Myocyte (in vitro differentiated cells): ENCODE results near the gene HTR3B. TPM values are rescaled to one million over a fixed set of nuclear protein-coding genes. Genes with fewer than 3 reads are reported as not detected.
"Not testable (repeated sequence)": the region's sequence is repeated elsewhere in the genome, so short reads cannot be mapped to it uniquely, and the experiment has no call there.

Experiments used
- DNase-seq: peaks from one replicate; pipeline ENCODE4 v3.0.0-alpha.2; 2012; ENCODE audit warnings: low read depth
- total RNA-seq: library from RNA; depleted of rRNA; stranded (reverse); fragments of >200 nt; gene quantifications from 2 replicates; pipeline ENCODE4 v1.2.3, GENCODE V29; 2014

Gene HTR3B
- total RNA-seq, 1 donor from 2014 or later: not detected

- DNase-seq: peak; percentile 31
Observed at GRCh38 chr11:113884361-113884836, 20.2 kb upstream of the HTR3B start.

GRCh38 chr11:113885897-113886296, 18.7 kb upstream of the HTR3B start:
- no peak for DNase-seq

- DNase-seq: no peak
Observed at GRCh38 chr11:113888848-113889247, 15.7 kb upstream of the HTR3B start.

- DNase-seq: peak; percentile 64
Observed at GRCh38 chr11:113894421-113894996, 10.1 kb upstream of the HTR3B start.

- peak; percentile 32 for DNase-seq
Observed at GRCh38 chr11:113895367-113896155, 9.0 kb upstream of the HTR3B start.

- peak; percentile 44 for DNase-seq
Observed at GRCh38 chr11:113896156-113896879, 8.3 kb upstream of the HTR3B start.

GRCh38 chr11:113901141-113901540, 3.5 kb upstream of the HTR3B start:
- DNase-seq: no peak

- DNase-seq: no peak
Observed at GRCh38 chr11:113906038-113906437, 1.4 kb downstream of the HTR3B start.

GRCh38 chr11:113906516-113906915, 1.9 kb downstream of the HTR3B start:
- DNase-seq: no peak

- DNase-seq: no peak
Observed at GRCh38 chr11:113907152-113907551, 2.6 kb downstream of the HTR3B start.

GRCh38 chr11:113907681-113908080, 3.1 kb downstream of the HTR3B start:
- no peak for DNase-seq

- no peak for DNase-seq
Observed at GRCh38 chr11:113908098-113908497, 3.5 kb downstream of the HTR3B start.

GRCh38 chr11:113911491-113911890, 6.9 kb downstream of the HTR3B start:
- not testable (repeated sequence) for DNase-seq

GRCh38 chr11:113923572-113923971, 19.0 kb downstream of the HTR3B start:
- no peak for DNase-seq

GRCh38 chr11:113926273-113927197, 21.9 kb downstream of the HTR3B start:
- no peak for DNase-seq

- no peak for DNase-seq
Observed at GRCh38 chr11:113928311-113928710, 23.7 kb downstream of the HTR3B start.

GRCh38 chr11:113932788-113933187, 28.2 kb downstream of the HTR3B start:
- DNase-seq: no peak

- not testable (repeated sequence) for DNase-seq
Observed at GRCh38 chr11:113934193-113934592, 29.6 kb downstream of the HTR3B start.

GRCh38 chr11:113934761-113935160, 30.2 kb downstream of the HTR3B start:
- no peak for DNase-seq

GRCh38 chr11:113935858-113936257, 31.3 kb downstream of the HTR3B start:
- no peak for DNase-seq

- DNase-seq: no peak
Observed at GRCh38 chr11:113937918-113938317, 33.3 kb downstream of the HTR3B start.
